HepG2 (cell line): ENCODE data around the gene GADD45GIP1. TPM values are rescaled to one million over a fixed set of nuclear protein-coding genes. Genes with fewer than 3 reads are reported as not detected.

Experiments
- ATAC-seq: fragments of 200-7000 bp; cut with Tn5 transposase; 3 replicates; pipeline ENCODE4 v1.9.1; 2020; ENCODE audit warnings: mild to moderate bottlenecking, moderate library complexity
- BruUV-seq: library from RNA; stranded (reverse); fragments of 400-500 nt; replicated peaks from 2 replicates; lab custom pipeline; 2021; lab: Mats Ljungman, UMichigan
- CTCF ChIA-PET: fragments of 300-600 bp; formaldehyde crosslinking; extraction: SDS; loops from one replicate; lab custom pipeline; 2021; ENCODE audit warnings: low total read pairs, inconsistent platforms, low intra/inter-chr PET ratio; lab: Yijun Ruan, JAX
- POLR2A ChIA-PET: fragments of 350-600 bp; sonication (Branson Sonifier 250); formaldehyde crosslinking; loops from one replicate; lab custom pipeline; 2020; ENCODE audit warnings: antibody characterized with exemption, inconsistent platforms; lab: Yijun Ruan, JAX
- DNase-seq: peaks from one replicate; pipeline ENCODE4 v3.0.0-alpha.2; 2015; ENCODE audit warnings: low spot score
- FAIRE-seq: peaks from 3 replicates; lab custom pipeline; 2011; peaks lifted over from hg19 to GRCh38; lab: Jason Lieb, UNC
- H2AFZ ChIP-seq: one replicate; pipeline ENCODE4 v1.6.1; 2011; ENCODE audit warnings: low read length, inconsistent platforms
- H3K27ac ChIP-seq: fragments of 300-600 bp; 3 replicates; pipeline ENCODE4 v1.8.0; 2011; ENCODE audit warnings: mixed run types, mild to moderate bottlenecking, mixed read lengths, low read length, inconsistent platforms; ENCODE audit not compliant: insufficient read depth; ENCODE audit errors: extremely low read length
- H3K27me3 ChIP-seq, 2 experiments: fragments of 200-600 bp in 1 of 2; 2 replicates in 1 of 2; 3 replicates in 1 of 2; pipeline versions ENCODE4 v1.6.0 to v1.8.0; 2011; ENCODE audit warnings: low read length in 2 of 2, mild to moderate bottlenecking in 2 of 2, moderate library complexity in 2 of 2, inconsistent platforms in 1 of 2; ENCODE audit not compliant: insufficient read depth in 2 of 2, control insufficient read depth in 1 of 2
- H3K36me3 ChIP-seq, 2 experiments: fragments of 200-600 bp in 1 of 2; replicated peaks in 1 of 2; 2 replicates in 1 of 2; 3 replicates in 1 of 2; pipeline versions ENCODE4 v1.5.1 to v1.8.0; 2011; ENCODE audit warnings: low read length in 2 of 2, inconsistent platforms in 1 of 2; ENCODE audit not compliant: insufficient read depth in 2 of 2, control insufficient read depth in 1 of 2
- H3K4me1 ChIP-seq: 2 replicates; pipeline ENCODE4 v1.5.1; 2012; ENCODE audit warnings: low read length, inconsistent platforms; ENCODE audit not compliant: insufficient read depth
- H3K4me2 ChIP-seq: 2 replicates; pipeline ENCODE4 v1.6.0; 2011; ENCODE audit warnings: low read depth, low read length, inconsistent platforms
- H3K4me3 ChIP-seq, 3 experiments: fragments of 200-600 bp in 1 of 3; sonication (generic), shearing (Covaris generic) in 1 of 3; replicated peaks in 1 of 3; 2 replicates each; pipeline ENCODE4 v1.5.1; 2011 to 2016; ENCODE audit warnings: low read length in 3 of 3, inconsistent platforms in 2 of 3, low read depth in 2 of 3, mild to moderate bottlenecking in 2 of 3, control low read depth in 1 of 3, mixed read lengths in 1 of 3; ENCODE audit not compliant: insufficient read depth in 1 of 3
- H3K79me2 ChIP-seq: one replicate; pipeline ENCODE4 v1.6.1; 2011; ENCODE audit warnings: low read length, inconsistent platforms; ENCODE audit not compliant: insufficient read depth
- H3K9ac ChIP-seq: 2 replicates; pipeline ENCODE4 v1.6.0; 2011; ENCODE audit warnings: mild to moderate bottlenecking, low read depth, low read length, inconsistent platforms; ENCODE audit not compliant: insufficient read depth
- H3K9me3 ChIP-seq: 2 replicates; pipeline ENCODE4 v1.5.1; 2012; ENCODE audit warnings: mild to moderate bottlenecking, low read length
- H4K20me1 ChIP-seq: 2 replicates; pipeline ENCODE4 v1.6.0; 2011; ENCODE audit warnings: inconsistent platforms, mild to moderate bottlenecking, low read length, moderate library complexity; ENCODE audit not compliant: insufficient read depth
- HIVEP1 ChIP-seq: sonication (generic); formaldehyde crosslinking; IDR thresholded peaks from 2 replicates; pipeline ENCODE4 v1.4.0; 2020; ENCODE audit warnings: mild to moderate bottlenecking, missing genetic modification reagents
- HNRNPL ChIP-seq: fragments of 200-400 bp; formaldehyde crosslinking; IDR thresholded peaks from 2 replicates; pipeline ENCODE4 v1.6.1; 2017; ENCODE audit warnings: mild to moderate bottlenecking, low read depth, low read length
- MYNN ChIP-seq: sonication (generic); formaldehyde crosslinking; IDR thresholded peaks from 2 replicates; pipeline ENCODE4 v1.4.0; 2020; ENCODE audit warnings: mild to moderate bottlenecking, low read depth, missing genetic modification reagents
- PATZ1 ChIP-seq: sonication (generic); formaldehyde crosslinking; IDR thresholded peaks from 2 replicates; pipeline ENCODE4 v1.4.0; 2020; ENCODE audit warnings: missing genetic modification reagents
- SP140L ChIP-seq: sonication (generic); formaldehyde crosslinking; IDR thresholded peaks from 2 replicates; pipeline ENCODE4 v1.4.0; 2020; ENCODE audit warnings: missing genetic modification reagents, borderline replicate concordance
- XRCC5 ChIP-seq: fragments of 200-400 bp; formaldehyde crosslinking; optimal IDR thresholded peaks from 2 replicates; pipeline ENCODE3; 2017; ENCODE audit warnings: mild to moderate bottlenecking, low read length
- ZBTB26 ChIP-seq: IDR thresholded peaks from 2 replicates; pipeline ENCODE4 v1.6.1; 2016; ENCODE audit warnings: missing compliant biosample characterization, missing genetic modification reagents, borderline replicate concordance
- ZNF296 ChIP-seq: sonication (generic); formaldehyde crosslinking; conservative IDR thresholded peaks from 2 replicates; pipeline ENCODE4 v1.5.0; 2020; ENCODE audit warnings: mild to moderate bottlenecking, missing genetic modification reagents
- ZNF3 ChIP-seq: IDR thresholded peaks from 2 replicates; pipeline ENCODE4 v1.7.0; 2017; ENCODE audit warnings: inconsistent platforms
- ZNF510 ChIP-seq: sonication (generic); formaldehyde crosslinking; IDR thresholded peaks from 2 replicates; pipeline ENCODE4 v1.4.0; 2020; ENCODE audit warnings: low read depth, mild to moderate bottlenecking, missing genetic modification reagents
- ZNF646 ChIP-seq: sonication (generic); formaldehyde crosslinking; IDR thresholded peaks from 2 replicates; pipeline ENCODE4 v1.9.0; 2021; ENCODE audit warnings: mild to moderate bottlenecking, missing genetic modification reagents
- ZNF740 ChIP-seq: sonication (generic); formaldehyde crosslinking; IDR thresholded peaks from 2 replicates; pipeline ENCODE4 v1.4.0; 2020; ENCODE audit warnings: missing genetic modification reagents
- ZNF747 ChIP-seq: sonication (generic); formaldehyde crosslinking; IDR thresholded peaks from 2 replicates; pipeline ENCODE4 v1.8.1; 2023; ENCODE audit warnings: missing genetic modification reagents, mild to moderate bottlenecking, borderline replicate concordance
- WGBS: methylation state at CpG from one replicate; pipeline ENCODE4 v1.1.6; 2017; ENCODE audit warnings: low lambda C conversion rate; 5-methylcytosine and 5-hydroxymethylcytosine counted together
- in situ Hi-C: cut with HindIII; loops from 2 replicates; pipeline ENCODE4 v1.10.0; 2017; ENCODE audit warnings: low pct_unique_long_range_greater_than_20kb; ENCODE audit not compliant: extremely low pct_ligation_motif_present
- intact Hi-C: fragments of 100-400 bp; cut with micrococcal nuclease; formaldehyde crosslinking; loops from one replicate; pipeline ENCODE4 v1.10.0; 2022; ENCODE audit not compliant: unreplicated experiment
- polyA plus RNA-seq, 8 experiments: library from polyadenylated mRNA; depleted of rRNA in 3 of 8; stranded (reverse) in 7 of 8; unstranded in 1 of 8; fragments of >200 nt; fragmentation: Illumina TruSeq in 4 of 8; extraction: Trizol in 4 of 8; gene quantifications; 2 replicates each; pipeline versions ENCODE4 v1.2.1 to v1.2.3, GENCODE V29; 2011 to 2016; ENCODE audit warnings: low read depth in 4 of 8, missing spikeins in 1 of 8, mixed read lengths in 1 of 8; ENCODE audit not compliant: insufficient read depth in 1 of 8
- total RNA-seq, 5 experiments: library from RNA; depleted of rRNA; stranded (reverse); fragments of >200 nt; fragmentation: Illumina TruSeq; extraction: Trizol; gene quantifications; 2 replicates each; pipeline ENCODE4 v1.2.3, GENCODE V29; 2016; ENCODE audit warnings: low read depth in 1 of 5

The GADD45GIP1 gene
- total and polyA plus RNA-seq, 2 of the 13 experiments (the other 11 are each of a cell fraction or from before 2014, with no cell fraction given): 24.6 to 30.7 TPM

- Histone ChIP-seq H2AFZ (no peak overlapping the region), H3K4me3 (peak overlapping the region; percentile 21 to 76 (median 33); a peak in 5 of 6 replicates), H4K20me1 (no peaks in the 10 kb centered on the region), H3K79me2 (no peaks in the 10 kb centered on the region), H3K27me3 (peaks cover 0 to 5% of the 10 kb centered on the region in 2 experiments; a peak in 1 of 5 replicates), H3K4me2 (peak overlapping the region; percentile 98), H3K9ac (peak overlapping the region; percentile 55), H3K4me1 (peaks cover 60% of the 10 kb centered on the region), H3K27ac (peak overlapping the region; percentile 80), H3K9me3 (no peaks in the 10 kb centered on the region), H3K36me3 (no peaks in the 10 kb centered on the region)
- ChIA-PET CTCF (interaction anchor here (0.8 to 3.8 kb wide), 5 partner anchors 45 to 109 kb away, joined by 3 to 29 read pairs (median 3); no protein-coding TSS in a partner anchor), POLR2A (interaction anchor here (1.4 to 3.6 kb wide), 12 partner anchors 12 to 144 kb away, joined by 3 to 66 read pairs (median 8); partner anchors contain the start of gene NACC1)
- ATAC-seq (peak; percentile 5), FAIRE-seq (no peak), DNase-seq (no peak)
- BruUV-seq: no TSS peak
- in situ Hi-C loops: loop anchor here (5.0 kb wide), 2 partner anchors 38 to 78 kb away; no protein-coding TSS in a partner anchor
- WGBS: 0% methylated on average over 1 of the region's 10 CpGs
- intact Hi-C loops: loop anchor here (1.0 to 2.0 kb wide), 2 partner anchors 48 to 77 kb away; no protein-coding TSS in a partner anchor
- TF ChIP-seq ZBTB26 (CRISPR knock-in tag): no peak
- peak; percentile 66; the same call in 1 of the 2 replicates for TF ChIP-seq ZNF740 (CRISPR knock-in tag)
- TF ChIP-seq ZNF510: no peak
- no peak for TF ChIP-seq ZNF296
- 0 out of 2 replicates have a peak, but pooled peaks have one; percentile 34 for TF ChIP-seq HNRNPL
- no peak for TF ChIP-seq ZNF3 (CRISPR knock-in tag)
- TF ChIP-seq PATZ1: peak; percentile 49; the same call in 1 of the 2 replicates
- no peak for TF ChIP-seq HIVEP1 (CRISPR knock-in tag)
- TF ChIP-seq ZNF747 (CRISPR knock-in tag): 0 out of 2 replicates have a peak, but pooled peaks have one; percentile 17
- TF ChIP-seq MYNN (CRISPR knock-in tag): no peak
- no peak for TF ChIP-seq SP140L (CRISPR knock-in tag)
- TF ChIP-seq ZNF646 (CRISPR knock-in tag): no peak; the same call in 1 of the 2 replicates
- peak; percentile 6 for TF ChIP-seq XRCC5
Observed at GRCh38 chr19:12984683-12985048, 27.6 kb upstream of the GADD45GIP1 start.
